Activated B cell treated with CpG ODN at 0.5 μM for 24 hours (primary cell): ENCODE measurements around the gene KCNQ1. TPM values are rescaled to one million over a fixed set of nuclear protein-coding genes. Genes with fewer than 3 reads are reported as not detected.

ENCODE experiments used
- ATAC-seq: fragments of 200-7000 bp; cut with Tn5 transposase; one replicate; pipeline ENCODE4 v1.10.0; 2021; ENCODE audit warnings: low read depth, mild to moderate bottlenecking, moderate library complexity
- CTCF ChIA-PET: fragments of 350-600 bp; sonication (Branson Sonifier 250); formaldehyde crosslinking; loops from one replicate; lab custom pipeline; 2021; ENCODE audit warnings: antibody characterized with exemption; lab: Charles Lee
- POLR2A ChIA-PET: fragments of 350-600 bp; sonication (Branson Sonifier 250); formaldehyde crosslinking; loops from one replicate; lab custom pipeline; 2021; ENCODE audit warnings: antibody characterized with exemption; lab: Charles Lee
- DNase-seq: peaks from one replicate; pipeline ENCODE4 v3.0.0; 2022
- H3K27ac Mint-ChIP-seq: one replicate; pipeline ENCODE4 v1.8.0; 2020; ENCODE audit warnings: mixed read lengths
- H3K27me3 Mint-ChIP-seq: one replicate; pipeline ENCODE4 v1.8.0; 2021; ENCODE audit warnings: mixed read lengths
- H3K36me3 Mint-ChIP-seq: one replicate; pipeline ENCODE4 v1.8.0; 2021; ENCODE audit warnings: low read depth, mixed read lengths
- H3K4me1 Mint-ChIP-seq: one replicate; pipeline ENCODE4 v1.8.0; 2021; ENCODE audit warnings: mixed read lengths
- H3K4me3 Mint-ChIP-seq: one replicate; pipeline ENCODE4 v1.8.0; 2020; ENCODE audit warnings: mild to moderate bottlenecking, mixed read lengths
- H3K9me3 Mint-ChIP-seq: one replicate; pipeline ENCODE4 v1.8.0; 2020; ENCODE audit warnings: mixed read lengths
- intact Hi-C: fragments of 100-400 bp; cut with micrococcal nuclease; formaldehyde crosslinking; loops from one replicate; pipeline ENCODE4 v1.15.1; 2024
- total RNA-seq: library from RNA; stranded (reverse); gene quantifications from 2 replicates; pipeline ENCODE4 v1.2.3, GENCODE V29; 2022
- TF ChIP-seq, protein P1 (sequence below): fragments of 200-600 bp; IDR thresholded peaks from one replicate; pipeline ENCODE4 v1.8.0; 2022; ENCODE audit warnings: antibody characterized with exemption, mild to moderate bottlenecking

The KCNQ1 gene
- total RNA-seq, 1 donor from 2014 or later, result 6.5 TPM

GRCh38 chr11:2811206-2812091, 366.6 kb downstream of the KCNQ1 start:
- intact Hi-C loops, result no loop called here
- TF ChIP-seq, protein P1, sequence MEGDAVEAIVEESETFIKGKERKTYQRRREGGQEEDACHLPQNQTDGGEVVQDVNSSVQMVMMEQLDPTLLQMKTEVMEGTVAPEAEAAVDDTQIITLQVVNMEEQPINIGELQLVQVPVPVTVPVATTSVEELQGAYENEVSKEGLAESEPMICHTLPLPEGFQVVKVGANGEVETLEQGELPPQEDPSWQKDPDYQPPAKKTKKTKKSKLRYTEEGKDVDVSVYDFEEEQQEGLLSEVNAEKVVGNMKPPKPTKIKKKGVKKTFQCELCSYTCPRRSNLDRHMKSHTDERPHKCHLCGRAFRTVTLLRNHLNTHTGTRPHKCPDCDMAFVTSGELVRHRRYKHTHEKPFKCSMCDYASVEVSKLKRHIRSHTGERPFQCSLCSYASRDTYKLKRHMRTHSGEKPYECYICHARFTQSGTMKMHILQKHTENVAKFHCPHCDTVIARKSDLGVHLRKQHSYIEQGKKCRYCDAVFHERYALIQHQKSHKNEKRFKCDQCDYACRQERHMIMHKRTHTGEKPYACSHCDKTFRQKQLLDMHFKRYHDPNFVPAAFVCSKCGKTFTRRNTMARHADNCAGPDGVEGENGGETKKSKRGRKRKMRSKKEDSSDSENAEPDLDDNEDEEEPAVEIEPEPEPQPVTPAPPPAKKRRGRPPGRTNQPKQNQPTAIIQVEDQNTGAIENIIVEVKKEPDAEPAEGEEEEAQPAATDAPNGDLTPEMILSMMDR, result no peak
- no peak overlapping the region for H3K27ac Mint-ChIP-seq
- H3K9me3 Mint-ChIP-seq, result peaks cover 4% of the 10 kb centered on the region
- ChIA-PET CTCF (no interaction called here), POLR2A (no interaction called here)
- peaks cover 5% of the 10 kb centered on the region for H3K4me1 Mint-ChIP-seq
- DNase-seq (no peak), ATAC-seq (no peak)
- peaks cover 19% of the 10 kb centered on the region for H3K36me3 Mint-ChIP-seq
- no peak overlapping the region for H3K4me3 Mint-ChIP-seq
- H3K27me3 Mint-ChIP-seq, result no peaks in the 10 kb centered on the region

DNA sequence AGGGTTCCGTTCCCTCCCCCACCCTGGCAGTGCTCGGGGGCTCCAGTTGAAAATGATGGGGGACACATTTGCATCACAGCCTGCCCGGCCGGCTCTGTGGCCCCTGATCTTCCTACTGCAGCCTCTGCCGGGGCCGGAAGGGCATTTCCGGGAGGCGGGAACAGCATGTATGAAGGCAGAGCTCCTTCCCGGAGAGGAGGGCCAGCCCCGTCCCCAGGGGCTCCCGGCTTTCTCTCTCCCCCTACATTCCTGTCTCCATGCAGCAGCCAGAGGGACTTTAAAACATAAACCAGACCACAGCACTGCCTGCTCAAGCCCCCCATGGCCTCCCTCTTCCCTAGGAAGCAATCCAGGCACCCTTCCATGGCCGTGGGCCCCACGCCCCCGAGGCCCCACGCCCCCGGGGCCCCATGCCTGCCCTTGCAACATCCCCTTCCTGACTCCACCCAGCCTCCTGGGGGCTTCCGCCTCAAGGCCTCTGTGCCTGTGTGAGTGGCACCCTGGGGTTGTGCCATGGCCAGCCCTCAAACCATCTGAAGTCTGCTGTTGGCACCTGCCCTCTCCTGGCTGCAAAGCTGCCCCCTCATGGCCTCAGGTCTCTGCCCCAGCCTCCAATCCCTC, 367.7 kb downstream of the KCNQ1 start:
- intact Hi-C loops, result no loop called here
- POLR2A ChIA-PET, result no interaction called here
- Mint-ChIP-seq H3K27ac (no peak overlapping the region), H3K9me3 (peaks cover 7% of the 10 kb centered on the region), H3K27me3 (no peaks in the 10 kb centered on the region), H3K4me1 (peaks cover 5% of the 10 kb centered on the region), H3K4me3 (no peak overlapping the region), H3K36me3 (peaks cover 19% of the 10 kb centered on the region)
- ATAC-seq (no peak), DNase-seq (no peak)
- TF ChIP-seq, protein P1, result no peak
- CTCF ChIA-PET, result no interaction called here

DNA sequence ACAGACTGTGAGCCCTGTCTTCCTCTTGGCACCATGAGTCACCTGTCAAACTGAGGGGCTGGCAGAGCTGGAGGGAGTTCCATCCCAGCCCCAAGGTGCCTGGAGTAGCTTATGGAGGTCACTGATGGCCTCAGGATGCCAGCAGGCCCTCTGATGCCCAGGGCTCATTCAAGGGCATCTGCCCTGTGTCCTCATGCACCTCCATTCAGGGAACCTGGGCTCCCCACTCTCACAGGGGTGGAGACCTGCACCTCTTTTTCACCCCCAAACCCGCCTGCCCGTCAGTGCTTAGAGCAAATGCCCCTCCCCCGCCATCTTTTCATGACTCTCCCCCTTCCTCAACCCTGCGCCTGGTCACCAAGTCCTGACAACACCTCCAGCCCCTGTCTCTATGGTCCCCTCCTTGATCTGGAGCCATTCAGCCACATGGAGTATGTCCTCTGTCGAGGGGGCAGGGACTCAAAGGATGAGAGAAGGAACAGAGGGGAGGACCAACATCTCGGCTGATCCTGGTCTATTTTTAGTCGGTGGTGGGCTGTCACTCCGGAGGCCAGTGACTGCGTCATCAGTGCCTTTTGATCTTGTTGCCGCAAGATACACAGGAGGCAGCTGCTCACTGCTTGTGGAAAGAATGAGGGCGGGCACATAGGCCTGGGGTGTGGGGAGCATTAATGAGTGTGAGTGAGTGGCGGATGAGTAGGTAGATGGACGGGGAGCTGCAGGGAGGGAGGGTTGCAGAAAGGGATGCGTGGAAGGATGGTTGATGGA, 368.5 kb downstream of the KCNQ1 start:
- no peak for DNase-seq
- peaks cover 5% of the 10 kb centered on the region for H3K4me1 Mint-ChIP-seq
- ChIA-PET POLR2A (no interaction called here), CTCF (no interaction called here)
- TF ChIP-seq, protein P1, result no peak
- ATAC-seq, result no peak
- no peaks in the 10 kb centered on the region for H3K27me3 Mint-ChIP-seq
- H3K27ac Mint-ChIP-seq, result no peak overlapping the region
- no peak overlapping the region for H3K4me3 Mint-ChIP-seq
- intact Hi-C loops, result no loop called here
- peaks cover 11% of the 10 kb centered on the region for H3K9me3 Mint-ChIP-seq
- H3K36me3 Mint-ChIP-seq, result peaks cover 27% of the 10 kb centered on the region

DNA sequence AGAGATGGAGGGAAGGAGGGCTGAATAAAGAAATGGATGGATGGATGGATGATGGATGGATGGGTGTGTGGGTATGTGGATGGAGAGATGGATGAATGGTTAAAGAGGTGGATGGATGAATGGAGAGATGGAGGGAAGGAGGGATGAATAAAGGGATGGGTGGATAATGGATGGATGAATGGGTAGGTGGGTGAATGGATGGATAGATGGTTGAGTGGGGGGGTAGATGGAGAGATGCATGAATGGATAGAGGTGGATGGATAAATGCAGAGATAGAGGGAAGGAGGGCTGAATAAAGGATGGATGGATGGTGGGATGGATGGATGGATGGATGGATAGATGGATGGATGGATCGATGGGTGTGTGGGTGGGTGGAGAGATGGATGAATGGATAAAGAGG, 369.2 kb downstream of the KCNQ1 start:
- TF ChIP-seq, protein P1, result no peak
- DNase-seq, result no peak
- peaks cover 5% of the 10 kb centered on the region for H3K4me1 Mint-ChIP-seq
- no peak overlapping the region for H3K27ac Mint-ChIP-seq
- H3K36me3 Mint-ChIP-seq, result peaks cover 30% of the 10 kb centered on the region
- CTCF ChIA-PET, result no interaction called here
- H3K27me3 Mint-ChIP-seq, result no peaks in the 10 kb centered on the region
- H3K9me3 Mint-ChIP-seq, result peaks cover 12% of the 10 kb centered on the region
- POLR2A ChIA-PET, result no interaction called here
- H3K4me3 Mint-ChIP-seq, result no peak overlapping the region
- intact Hi-C loops, result no loop called here
- ATAC-seq, result no peak

GRCh38 chr11:2814751-2815150, 369.9 kb downstream of the KCNQ1 start:
- TF ChIP-seq, protein P1, result no peak
- no peak overlapping the region for H3K4me3 Mint-ChIP-seq
- intact Hi-C loops, result no loop called here
- H3K27ac Mint-ChIP-seq, result no peak overlapping the region
- H3K9me3 Mint-ChIP-seq, result peaks cover 14% of the 10 kb centered on the region
- H3K36me3 Mint-ChIP-seq, result peaks cover 27% of the 10 kb centered on the region
- H3K27me3 Mint-ChIP-seq, result no peaks in the 10 kb centered on the region
- ATAC-seq (no peak), DNase-seq (no peak)
- H3K4me1 Mint-ChIP-seq, result peaks cover 5% of the 10 kb centered on the region
- ChIA-PET POLR2A (no interaction called here), CTCF (no interaction called here)
